ENCODE data around the gene NGLY1. TPM values are rescaled to one million over a fixed set of nuclear protein-coding genes. Genes with fewer than 3 reads are reported as not detected.

Gene NGLY1
- total RNA-seq, 1 donor from 2014 or later: 32.8 TPM

GRCh38 chr3:25724948-25725645 is 58.1 kb downstream of the NGLY1 start:
- DNase-seq (ENCODE audit: low spot score): no peak
- intact Hi-C loops (cut with DNase I): no loop called here
- ATAC-seq: no peak

GRCh38 chr3:25723802-25724201 is 59.4 kb downstream of the NGLY1 start:
- intact Hi-C loops (cut with DNase I): no loop called here
- DNase-seq (ENCODE audit: low spot score) (no peak), ATAC-seq (no peak)

- no peak for ATAC-seq
- DNase-seq (ENCODE audit: low spot score): no peak
- intact Hi-C loops (cut with DNase I): no loop called here
These were observed 63.9 kb downstream of the NGLY1 start for GRCh38 chr3:25719321-25719720.

GRCh38 chr3:25713341-25713985 is 69.8 kb downstream of the NGLY1 start:
- intact Hi-C loops (cut with DNase I): no loop called here
- no peak for DNase-seq (ENCODE audit: low spot score)
- no peak for ATAC-seq

GRCh38 chr3:25711090-25711489 is 72.2 kb downstream of the NGLY1 start:
- no peak for ATAC-seq
- intact Hi-C loops (cut with DNase I): no loop called here
- DNase-seq (ENCODE audit: low spot score): no peak

- ATAC-seq (no peak), DNase-seq (ENCODE audit: low spot score) (no peak)
- intact Hi-C loops (cut with DNase I): no loop called here
These were observed 75.2 kb downstream of the NGLY1 start for GRCh38 chr3:25708036-25708435.

- DNase-seq (ENCODE audit: low spot score) (no peak), ATAC-seq (no peak)
- intact Hi-C loops (cut with DNase I): no loop called here
These were observed 75.8 kb downstream of the NGLY1 start for GRCh38 chr3:25707268-25707926.

- intact Hi-C loops (cut with DNase I): no loop called here
- ATAC-seq: no peak
These were observed 77.0 kb downstream of the NGLY1 start for GRCh38 chr3:25706213-25706612.

GRCh38 chr3:25697553-25697952 is 85.7 kb downstream of the NGLY1 start:
- DNase-seq (ENCODE audit: low spot score): no peak
- intact Hi-C loops (cut with DNase I): no loop called here

More at GRCh38 chr3:25706213-25706612, 77.0 kb downstream of the NGLY1 start:
- no peak for DNase-seq (ENCODE audit: low spot score)

GRCh38 chr3:25695731-25696420 is 87.4 kb downstream of the NGLY1 start:
- ATAC-seq: no peak
- intact Hi-C loops (cut with DNase I): no loop called here
- no peak for DNase-seq (ENCODE audit: low spot score)

More at GRCh38 chr3:25697553-25697952, 85.7 kb downstream of the NGLY1 start:
- no peak for ATAC-seq

- ATAC-seq (no peak), DNase-seq (ENCODE audit: low spot score) (no peak)
- intact Hi-C loops (cut with DNase I): no loop called here
These were observed 90.0 kb downstream of the NGLY1 start for GRCh38 chr3:25693238-25693637.

GRCh38 chr3:25692341-25692740 is 90.9 kb downstream of the NGLY1 start:
- intact Hi-C loops (cut with DNase I): no loop called here
- no peak for DNase-seq (ENCODE audit: low spot score)

GRCh38 chr3:25690768-25691533 is 92.3 kb downstream of the NGLY1 start:
- intact Hi-C loops (cut with DNase I): no loop called here
- no peak for ATAC-seq
- DNase-seq (ENCODE audit: low spot score): no peak

More at GRCh38 chr3:25692341-25692740, 90.9 kb downstream of the NGLY1 start:
- ATAC-seq: no peak

GRCh38 chr3:25689226-25689625 is 94.0 kb downstream of the NGLY1 start:
- intact Hi-C loops (cut with DNase I): no loop called here
- DNase-seq (ENCODE audit: low spot score): no peak
- ATAC-seq: no peak

GRCh38 chr3:25687742-25688141 is 95.5 kb downstream of the NGLY1 start:
- no peak for ATAC-seq
- intact Hi-C loops (cut with DNase I): no loop called here
- no peak for DNase-seq (ENCODE audit: low spot score)

GRCh38 chr3:25686766-25687165 is 96.5 kb downstream of the NGLY1 start:
- no peak for DNase-seq (ENCODE audit: low spot score)
- intact Hi-C loops (cut with DNase I): no loop called here

GRCh38 chr3:25683882-25684281 is 99.4 kb downstream of the NGLY1 start:
- ATAC-seq: no peak
- no peak for DNase-seq (ENCODE audit: low spot score)
- intact Hi-C loops (cut with DNase I): no loop called here

More at GRCh38 chr3:25686766-25687165, 96.5 kb downstream of the NGLY1 start:
- no peak for ATAC-seq

GRCh38 chr3:25683410-25683809 is 99.8 kb downstream of the NGLY1 start:
- intact Hi-C loops (cut with DNase I): no loop called here
- no peak for ATAC-seq
- DNase-seq (ENCODE audit: low spot score): no peak

All from sciatic nerve (tissue), 2 donors.